ENCODE data around the gene DRD4.

GRCh38 chr11:686451-687243 lies 49.6 kb downstream of the DRD4 start:
- TF ChIP-seq, protein P1, sequence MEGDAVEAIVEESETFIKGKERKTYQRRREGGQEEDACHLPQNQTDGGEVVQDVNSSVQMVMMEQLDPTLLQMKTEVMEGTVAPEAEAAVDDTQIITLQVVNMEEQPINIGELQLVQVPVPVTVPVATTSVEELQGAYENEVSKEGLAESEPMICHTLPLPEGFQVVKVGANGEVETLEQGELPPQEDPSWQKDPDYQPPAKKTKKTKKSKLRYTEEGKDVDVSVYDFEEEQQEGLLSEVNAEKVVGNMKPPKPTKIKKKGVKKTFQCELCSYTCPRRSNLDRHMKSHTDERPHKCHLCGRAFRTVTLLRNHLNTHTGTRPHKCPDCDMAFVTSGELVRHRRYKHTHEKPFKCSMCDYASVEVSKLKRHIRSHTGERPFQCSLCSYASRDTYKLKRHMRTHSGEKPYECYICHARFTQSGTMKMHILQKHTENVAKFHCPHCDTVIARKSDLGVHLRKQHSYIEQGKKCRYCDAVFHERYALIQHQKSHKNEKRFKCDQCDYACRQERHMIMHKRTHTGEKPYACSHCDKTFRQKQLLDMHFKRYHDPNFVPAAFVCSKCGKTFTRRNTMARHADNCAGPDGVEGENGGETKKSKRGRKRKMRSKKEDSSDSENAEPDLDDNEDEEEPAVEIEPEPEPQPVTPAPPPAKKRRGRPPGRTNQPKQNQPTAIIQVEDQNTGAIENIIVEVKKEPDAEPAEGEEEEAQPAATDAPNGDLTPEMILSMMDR (IDR thresholded peaks at IDR 0.05 in 4 of 5, conservative IDR thresholded peaks at IDR 0.05 in 1 of 5): no peak
- no peak for TF ChIP-seq POLR2A (IDR thresholded peaks at IDR 0.05)
